ENCODE data around the gene ADAMTS2.

ADAMTS2 gene

GRCh38 chr5:179254638-179255271 is 90.5 kb downstream of the ADAMTS2 start:
- no peak for DNase-seq (ENCODE audit: low read depth, low spot score)

GRCh38 chr5:179253730-179254129 is 91.5 kb downstream of the ADAMTS2 start:
- no peak for DNase-seq (ENCODE audit: low read depth, low spot score)

GRCh38 chr5:179251276-179251969 is 93.8 kb downstream of the ADAMTS2 start:
- no peak for DNase-seq (ENCODE audit: low read depth, low spot score)

- DNase-seq (ENCODE audit: low read depth, low spot score) = no peak
Observed at GRCh38 chr5:179250561-179251225, 94.6 kb downstream of the ADAMTS2 start.

- DNase-seq (ENCODE audit: low read depth, low spot score) = no peak
Observed at GRCh38 chr5:179246227-179246626, 99.0 kb downstream of the ADAMTS2 start.

- no peak for DNase-seq (ENCODE audit: low read depth, low spot score)
Observed at GRCh38 chr5:179245031-179245430, 100.2 kb downstream of the ADAMTS2 start.

- DNase-seq (ENCODE audit: low read depth, low spot score) = no peak
Observed at GRCh38 chr5:179244044-179244443, 101.2 kb downstream of the ADAMTS2 start.

- DNase-seq (ENCODE audit: low read depth, low spot score) = peak; percentile 46
Observed at GRCh38 chr5:179243333-179243732, 101.9 kb downstream of the ADAMTS2 start.

GRCh38 chr5:179242676-179243075 is 102.6 kb downstream of the ADAMTS2 start:
- DNase-seq (ENCODE audit: low read depth, low spot score) = no peak

- DNase-seq (ENCODE audit: low read depth, low spot score) = no peak
Observed at GRCh38 chr5:179241764-179242370, 103.4 kb downstream of the ADAMTS2 start.

- no peak for DNase-seq (ENCODE audit: low read depth, low spot score)
Observed at GRCh38 chr5:179241175-179241574, 104.1 kb downstream of the ADAMTS2 start.

- no peak for DNase-seq (ENCODE audit: low read depth, low spot score)
Observed at GRCh38 chr5:179240561-179240960, 104.7 kb downstream of the ADAMTS2 start.

- no peak for DNase-seq (ENCODE audit: low read depth, low spot score)
Observed at GRCh38 chr5:179239256-179240135, 105.8 kb downstream of the ADAMTS2 start.

- DNase-seq (ENCODE audit: low read depth, low spot score) = no peak
Observed at GRCh38 chr5:179238628-179238970, 106.7 kb downstream of the ADAMTS2 start.

GRCh38 chr5:179237770-179238627 is 107.3 kb downstream of the ADAMTS2 start:
- DNase-seq (ENCODE audit: low read depth, low spot score) = no peak

GRCh38 chr5:179235416-179236400 is 109.6 kb downstream of the ADAMTS2 start:
- no peak for DNase-seq (ENCODE audit: low read depth, low spot score)

GRCh38 chr5:179234563-179235135 is 110.6 kb downstream of the ADAMTS2 start:
- DNase-seq (ENCODE audit: low read depth, low spot score) = no peak

- DNase-seq (ENCODE audit: low read depth, low spot score) = no peak
Observed at GRCh38 chr5:179233909-179234562, 111.2 kb downstream of the ADAMTS2 start.

All from smooth muscle cell of the brain vasculature (primary cell).